BE2C (cell line): ENCODE results near the gene ZBTB11.
"Not testable (repeated sequence)": the region's sequence is repeated elsewhere in the genome, so short reads cannot be mapped to it uniquely, and the experiment has no call there.

Experiments
- DNase-seq: peaks from one replicate; pipeline ENCODE4 v3.0.0-alpha.2; 2020
- H3K27me3 ChIP-seq: fragments of 250-450 bp; sonication (Bioruptor Pico); 2 replicates; pipeline ENCODE4 v1.5.1; 2020; ENCODE audit warnings: mild to moderate bottlenecking
- H3K36me3 ChIP-seq: fragments of 250-450 bp; sonication (Bioruptor Pico); 2 replicates; pipeline ENCODE4 v1.5.1; 2020; ENCODE audit warnings: mild to moderate bottlenecking
- H3K4me1 ChIP-seq: fragments of 250-450 bp; sonication (Bioruptor Pico); 2 replicates; pipeline ENCODE4 v1.5.1; 2020
- H3K4me3 ChIP-seq: 2 replicates; pipeline ENCODE4 v1.5.1; 2011; ENCODE audit warnings: low read depth, low read length
- H3K9me3 ChIP-seq: fragments of 250-450 bp; sonication (Bioruptor Pico); 2 replicates; pipeline ENCODE4 v1.5.1; 2020
- TF ChIP-seq, protein P1 (sequence below): IDR thresholded peaks from 2 replicates; pipeline ENCODE4 v1.5.1; 2012; ENCODE audit warnings: mild to moderate bottlenecking, low read depth, low read length

ZBTB11 gene

DNA sequence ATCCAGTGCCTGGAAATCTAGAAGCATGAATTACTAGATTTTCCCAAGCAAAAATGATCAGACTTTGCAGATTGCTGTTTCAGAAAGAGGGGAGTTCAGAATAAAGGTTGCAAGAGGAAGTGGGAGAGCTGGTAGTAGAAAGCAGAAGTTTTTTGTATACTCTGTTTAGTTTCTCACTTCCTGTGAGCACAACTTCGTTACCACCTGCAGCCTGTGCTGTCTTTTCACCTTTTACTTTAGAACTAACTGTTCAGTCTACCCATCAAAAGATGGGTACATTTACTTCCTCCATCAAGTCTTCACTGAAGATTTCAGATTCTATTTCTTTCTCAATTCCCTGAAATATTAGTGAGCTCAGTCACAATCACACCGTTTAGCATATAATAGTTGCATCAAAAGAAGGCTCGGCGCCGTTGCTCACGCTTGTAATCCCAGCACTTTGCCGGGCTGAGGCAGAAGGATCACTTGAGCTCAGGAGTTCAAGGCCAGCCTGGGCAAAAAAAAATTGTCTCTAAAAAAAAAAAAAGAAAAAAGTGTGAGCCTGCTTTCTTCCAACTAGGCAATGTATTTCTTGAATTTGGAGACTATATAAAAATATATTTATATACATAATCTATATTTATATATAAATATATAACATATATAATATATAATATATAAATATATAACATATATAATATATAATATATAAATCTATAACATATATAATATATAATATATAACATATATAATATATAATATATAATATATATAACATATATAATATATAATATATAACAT, 45.7 kb upstream of the ZBTB11 start:
- Histone ChIP-seq H3K36me3 (peaks cover 13% of the 10 kb centered on the region), H3K9me3 (no peaks in the 10 kb centered on the region), H3K4me3 (no peak overlapping the region), H3K27me3 (no peaks in the 10 kb centered on the region), H3K4me1 (no peaks in the 10 kb centered on the region; the same call in 1 of the 2 replicates)
- TF ChIP-seq, protein P1, sequence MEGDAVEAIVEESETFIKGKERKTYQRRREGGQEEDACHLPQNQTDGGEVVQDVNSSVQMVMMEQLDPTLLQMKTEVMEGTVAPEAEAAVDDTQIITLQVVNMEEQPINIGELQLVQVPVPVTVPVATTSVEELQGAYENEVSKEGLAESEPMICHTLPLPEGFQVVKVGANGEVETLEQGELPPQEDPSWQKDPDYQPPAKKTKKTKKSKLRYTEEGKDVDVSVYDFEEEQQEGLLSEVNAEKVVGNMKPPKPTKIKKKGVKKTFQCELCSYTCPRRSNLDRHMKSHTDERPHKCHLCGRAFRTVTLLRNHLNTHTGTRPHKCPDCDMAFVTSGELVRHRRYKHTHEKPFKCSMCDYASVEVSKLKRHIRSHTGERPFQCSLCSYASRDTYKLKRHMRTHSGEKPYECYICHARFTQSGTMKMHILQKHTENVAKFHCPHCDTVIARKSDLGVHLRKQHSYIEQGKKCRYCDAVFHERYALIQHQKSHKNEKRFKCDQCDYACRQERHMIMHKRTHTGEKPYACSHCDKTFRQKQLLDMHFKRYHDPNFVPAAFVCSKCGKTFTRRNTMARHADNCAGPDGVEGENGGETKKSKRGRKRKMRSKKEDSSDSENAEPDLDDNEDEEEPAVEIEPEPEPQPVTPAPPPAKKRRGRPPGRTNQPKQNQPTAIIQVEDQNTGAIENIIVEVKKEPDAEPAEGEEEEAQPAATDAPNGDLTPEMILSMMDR = no peak
- no peak for DNase-seq

DNA sequence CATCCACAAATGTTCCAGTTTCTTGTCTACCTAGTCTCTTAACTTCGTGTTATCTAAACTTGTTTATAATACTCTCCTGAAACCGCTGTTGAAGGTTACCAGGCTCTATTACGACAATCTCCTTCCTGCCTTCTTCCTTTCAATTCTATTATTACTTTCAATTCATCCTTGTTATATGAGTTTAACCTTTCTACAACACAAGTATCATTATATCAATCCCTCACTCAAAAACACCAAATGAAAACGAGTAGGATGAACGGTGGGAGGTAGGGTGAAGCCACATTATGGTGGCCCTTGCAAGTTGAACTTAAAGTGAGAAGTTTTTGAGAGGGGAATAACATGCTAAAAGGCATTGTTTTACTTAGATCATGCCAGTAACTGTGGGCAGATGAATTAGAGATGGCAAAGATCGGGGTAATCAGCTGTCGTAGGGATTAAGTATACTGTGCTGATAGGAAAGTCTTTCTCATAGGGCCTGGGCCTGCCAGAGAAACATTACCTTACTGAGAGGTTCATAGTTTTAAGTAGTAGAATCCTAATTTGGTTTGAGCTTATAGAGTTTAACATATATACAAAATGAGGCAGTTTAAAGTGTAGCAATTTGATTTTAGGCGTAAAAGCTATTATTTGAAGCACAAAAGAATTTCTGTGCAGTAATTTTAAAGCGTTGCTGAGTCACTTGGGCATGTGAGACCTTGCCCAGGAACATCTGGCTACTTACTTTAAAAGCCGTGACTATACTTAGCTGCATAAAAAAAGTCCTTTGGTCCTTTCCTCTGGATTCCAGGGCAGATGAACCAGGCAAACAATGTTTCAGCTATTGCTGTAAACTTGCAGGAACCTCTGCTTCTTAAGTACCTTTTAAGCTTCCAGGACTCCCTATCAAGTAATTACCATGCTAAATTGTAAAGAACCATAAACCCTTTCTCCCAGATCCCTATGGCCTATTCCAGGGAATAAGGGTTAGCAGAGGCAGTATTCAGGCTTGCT, 44.2 kb upstream of the ZBTB11 start:
- no peak for DNase-seq
- Histone ChIP-seq H3K4me1 (no peaks in the 10 kb centered on the region; the same call in 1 of the 2 replicates), H3K36me3 (no peaks in the 10 kb centered on the region), H3K4me3 (no peak overlapping the region), H3K27me3 (no peaks in the 10 kb centered on the region), H3K9me3 (no peaks in the 10 kb centered on the region)
- TF ChIP-seq, protein P1 = no peak

DNA sequence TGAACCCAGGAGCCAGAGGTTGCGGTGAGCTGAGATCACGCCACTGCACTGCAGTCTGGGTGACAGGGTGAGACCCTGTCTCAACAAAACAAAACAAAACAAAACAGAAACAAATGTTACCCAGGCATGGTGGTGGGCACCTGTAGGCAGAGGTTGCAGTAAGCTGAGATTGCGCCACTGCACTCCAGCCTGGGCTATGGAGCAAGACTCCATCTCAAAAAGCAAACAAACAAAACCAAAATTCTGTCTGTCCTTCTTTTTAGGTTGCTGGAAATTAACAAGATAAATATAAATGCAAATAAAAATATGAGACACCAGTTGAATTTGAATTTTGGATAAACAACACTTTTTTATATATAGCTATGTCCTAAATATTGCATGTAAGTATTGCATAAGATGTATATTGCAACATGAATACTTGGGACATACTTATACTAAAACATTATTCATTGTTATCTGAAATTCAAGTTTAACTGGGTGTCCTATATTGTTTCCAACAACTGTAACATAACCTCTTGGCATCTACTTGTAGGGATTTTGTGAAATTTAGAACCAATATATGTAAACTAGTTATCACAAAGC, 42.8 kb upstream of the ZBTB11 start:
- Histone ChIP-seq H3K36me3 (no peaks in the 10 kb centered on the region), H3K4me3 (no peak overlapping the region), H3K9me3 (no peaks in the 10 kb centered on the region), H3K27me3 (no peaks in the 10 kb centered on the region), H3K4me1 (no peaks in the 10 kb centered on the region)
- TF ChIP-seq, protein P1 = no peak
- no peak for DNase-seq

DNA sequence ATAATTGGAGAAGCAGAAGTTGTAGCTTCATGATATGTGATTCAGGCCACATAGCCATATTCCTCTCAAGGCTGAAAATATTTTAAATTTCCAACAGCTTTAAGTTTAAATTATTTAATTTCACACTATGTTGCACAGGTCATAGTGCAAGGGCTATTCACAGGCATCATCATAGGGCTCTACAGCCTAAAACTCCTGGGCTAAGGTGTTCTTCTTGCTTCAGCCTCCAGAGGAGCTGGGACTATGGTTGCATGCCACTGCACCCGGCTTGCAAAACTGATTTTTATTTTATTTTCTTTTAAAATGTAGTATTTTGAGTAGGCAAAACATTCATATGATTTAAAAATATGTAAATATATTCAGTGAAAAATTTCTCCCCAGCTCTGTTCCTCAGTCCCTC, 41.5 kb upstream of the ZBTB11 start:
- TF ChIP-seq, protein P1 = no peak
- H3K9me3 ChIP-seq = no peaks in the 10 kb centered on the region
- H3K4me3 ChIP-seq = no peak overlapping the region
- DNase-seq = no peak
- H3K27me3 ChIP-seq = no peaks in the 10 kb centered on the region
- no peaks in the 10 kb centered on the region for H3K36me3 ChIP-seq
- H3K4me1 ChIP-seq = no peaks in the 10 kb centered on the region

DNA sequence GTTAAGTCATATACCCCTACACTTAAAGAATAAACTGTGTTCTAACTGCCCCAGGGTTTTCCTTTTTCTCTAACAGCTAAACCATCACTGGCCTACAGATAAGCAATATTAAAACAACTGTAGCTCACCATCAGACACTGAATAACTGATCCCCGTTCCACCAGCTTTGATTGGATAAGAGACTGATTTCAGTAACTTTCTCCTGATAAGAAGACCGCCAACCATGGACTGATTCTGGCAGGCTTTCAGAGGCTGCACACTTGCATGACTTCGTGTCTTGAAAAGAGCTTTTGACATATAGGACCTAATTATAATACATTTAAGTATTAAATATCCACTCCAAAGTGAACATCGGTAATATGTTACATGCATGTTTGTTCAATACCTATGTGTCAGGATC, 32.2 kb upstream of the ZBTB11 start:
- Histone ChIP-seq H3K4me3 (no peak overlapping the region), H3K4me1 (no peaks in the 10 kb centered on the region), H3K27me3 (peaks cover 15% of the 10 kb centered on the region), H3K9me3 (no peaks in the 10 kb centered on the region), H3K36me3 (no peaks in the 10 kb centered on the region)
- TF ChIP-seq, protein P1 = no peak
- DNase-seq = no peak

DNA sequence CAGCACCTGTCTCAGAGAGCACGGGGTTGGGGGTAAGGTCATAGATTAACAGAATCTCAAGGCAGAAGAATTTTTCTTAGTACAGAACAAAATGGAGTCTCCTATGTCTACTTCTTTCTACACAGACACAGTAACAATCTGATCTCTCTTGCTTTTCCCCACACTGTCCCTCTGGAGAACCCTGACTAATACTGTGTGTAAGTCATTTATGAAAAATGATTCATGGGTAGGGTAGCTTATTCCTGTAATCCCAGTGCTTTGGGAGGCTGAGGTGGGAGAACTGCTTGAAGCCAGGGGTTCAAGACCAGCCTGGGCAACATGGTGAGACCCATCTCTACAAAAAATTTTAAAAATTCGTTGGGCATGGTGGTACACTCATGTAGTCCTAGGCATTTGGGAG, 27.7 kb upstream of the ZBTB11 start:
- not testable (repeated sequence) for H3K4me1 ChIP-seq, H3K36me3 ChIP-seq, H3K9me3 ChIP-seq, H3K4me3 ChIP-seq, DNase-seq
- peaks cover 12% of the 10 kb centered on the region for H3K27me3 ChIP-seq
